GM20000 (cell line): ENCODE results near the gene CTTNBP2.

Source experiments
- DNase-seq: peaks from one replicate; pipeline ENCODE4 v3.0.0; 2012; ENCODE audit warnings: low spot score
- CTCF ChIP-seq: IDR thresholded peaks from 2 replicates; pipeline ENCODE4 v1.5.1; 2012; ENCODE audit warnings: mild to moderate bottlenecking, control low read depth; ENCODE audit errors: extremely low read depth, missing control alignments

CTTNBP2 gene

GRCh38 chr7:117682681-117683385 lies 190.4 kb downstream of the CTTNBP2 start:
- no peak for TF ChIP-seq CTCF
- no peak for DNase-seq

- TF ChIP-seq CTCF, result no peak
- no peak for DNase-seq
Measured at GRCh38 chr7:117679120-117679519, 194.1 kb downstream of the CTTNBP2 start.

- no peak for DNase-seq
- no peak for TF ChIP-seq CTCF
Measured at GRCh38 chr7:117675497-117676435, 197.5 kb downstream of the CTTNBP2 start.

- no peak for DNase-seq
Measured at GRCh38 chr7:117674617-117675016, 198.6 kb downstream of the CTTNBP2 start.

GRCh38 chr7:117673839-117674238 lies 199.4 kb downstream of the CTTNBP2 start:
- DNase-seq, result peak; percentile 29
- no peak for TF ChIP-seq CTCF

More at GRCh38 chr7:117674617-117675016, 198.6 kb downstream of the CTTNBP2 start:
- TF ChIP-seq CTCF, result no peak

GRCh38 chr7:117673367-117673766 lies 199.9 kb downstream of the CTTNBP2 start:
- DNase-seq, result no peak
- no peak for TF ChIP-seq CTCF

GRCh38 chr7:117672453-117672852 lies 200.8 kb downstream of the CTTNBP2 start:
- TF ChIP-seq CTCF, result no peak
- DNase-seq, result no peak
